Skeletal muscle satellite cell (primary cell): Measurements from ENCODE around the gene MGMT.

Experiments used
- H3K27me3 ChIP-seq: 2 replicates; pipeline ENCODE4 v1.7.0; 2013; ENCODE audit warnings: low read length; ENCODE audit not compliant: control insufficient read depth, insufficient read depth
- H3K36me3 ChIP-seq: 2 replicates; pipeline ENCODE4 v1.7.0; 2013; ENCODE audit warnings: mild to moderate bottlenecking, control low read depth, low read length; ENCODE audit not compliant: insufficient read depth
- H3K4me1 ChIP-seq: 2 replicates; pipeline ENCODE4 v1.7.0; 2013; ENCODE audit warnings: low read length; ENCODE audit not compliant: control insufficient read depth, insufficient read depth
- H3K4me2 ChIP-seq: 2 replicates; pipeline ENCODE4 v1.7.0; 2013; ENCODE audit warnings: mild to moderate bottlenecking, low read length
- H3K4me3 ChIP-seq: 2 replicates; pipeline ENCODE4 v1.7.0; 2013; ENCODE audit warnings: low read length
- H3K9ac ChIP-seq: 2 replicates; pipeline ENCODE4 v1.7.0; 2013; ENCODE audit warnings: mild to moderate bottlenecking, low read depth, low read length, moderate library complexity
- H3K9me3 ChIP-seq: replicated peaks from 2 replicates; pipeline ENCODE4 v1.7.0; 2013; ENCODE audit warnings: mild to moderate bottlenecking, control low read depth, low read length

The MGMT gene

DNA sequence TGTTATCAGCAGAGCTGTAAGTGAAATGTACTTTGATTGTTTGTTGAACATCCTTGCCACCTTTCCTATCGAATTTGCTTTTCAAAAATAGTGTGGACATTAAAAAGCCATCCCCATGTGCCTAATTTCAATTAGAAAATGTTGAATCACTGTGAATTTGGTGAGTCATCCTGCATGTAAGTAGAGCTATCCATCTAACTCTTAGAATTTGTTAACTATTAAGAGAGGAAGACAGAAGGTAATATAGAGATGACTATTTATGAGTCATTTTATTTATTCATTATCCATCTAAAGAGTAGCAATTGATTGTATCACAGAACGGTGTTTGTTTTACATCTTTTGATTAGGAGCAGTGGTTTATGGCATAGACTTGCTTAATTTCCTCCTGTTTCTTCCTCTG is 154.7 kb downstream of the MGMT start:
- Histone ChIP-seq H3K9me3 (no peaks in the 10 kb centered on the region), H3K36me3 (no peaks in the 10 kb centered on the region), H3K4me2 (no peak overlapping the region)

DNA sequence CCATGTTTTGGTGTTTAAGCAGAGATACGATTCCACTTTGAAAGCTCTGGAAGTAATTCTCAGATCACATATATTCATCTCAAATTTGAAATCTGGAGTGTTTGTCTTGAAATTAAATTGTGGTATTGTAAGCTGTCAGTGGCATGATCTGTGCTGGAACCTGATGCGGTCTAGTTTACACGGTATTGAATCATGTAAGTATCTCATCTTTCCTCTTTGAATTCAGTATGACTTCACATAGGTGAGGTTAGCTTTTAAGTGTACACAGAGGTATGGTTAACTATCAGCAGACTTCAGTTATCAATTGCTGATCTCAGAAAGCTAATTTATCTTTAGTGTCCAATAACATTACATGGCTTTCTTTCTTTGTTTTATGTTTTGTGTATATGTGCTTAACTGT is 155.2 kb downstream of the MGMT start:
- Histone ChIP-seq H3K9me3 (no peaks in the 10 kb centered on the region), H3K36me3 (no peaks in the 10 kb centered on the region), H3K27me3 (no peaks in the 10 kb centered on the region), H3K9ac (no peak overlapping the region), H3K4me2 (no peak overlapping the region), H3K4me1 (peaks cover 4% of the 10 kb centered on the region), H3K4me3 (no peak overlapping the region)

More for the DNA sequence above, 154.7 kb downstream of the MGMT start:
- Histone ChIP-seq H3K4me3 (no peak overlapping the region), H3K27me3 (no peaks in the 10 kb centered on the region), H3K4me1 (no peaks in the 10 kb centered on the region), H3K9ac (no peak overlapping the region)

DNA sequence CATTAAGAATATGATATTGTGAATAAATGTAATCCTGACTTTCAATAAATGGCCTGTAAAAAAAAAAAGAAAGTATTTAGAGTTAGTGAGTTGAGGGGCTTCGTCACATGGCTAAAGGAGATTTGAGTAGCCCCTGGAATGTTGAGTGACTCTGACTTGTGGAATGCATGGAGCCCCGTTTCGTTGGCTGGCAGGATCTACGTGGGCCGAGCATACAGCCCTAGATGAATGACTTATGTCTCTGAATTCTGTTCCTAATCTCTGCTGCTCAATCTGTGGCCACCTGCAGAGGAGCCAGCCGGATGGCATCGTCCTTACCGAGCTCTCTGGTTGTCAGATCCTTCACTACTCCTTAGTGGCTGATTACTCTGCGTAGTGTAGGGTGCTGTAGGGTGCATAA is 155.7 kb downstream of the MGMT start:
- H3K27me3 ChIP-seq: no peaks in the 10 kb centered on the region
- no peak overlapping the region for H3K4me2 ChIP-seq
- no peak overlapping the region for H3K4me3 ChIP-seq
- peaks cover 4% of the 10 kb centered on the region for H3K4me1 ChIP-seq
- H3K9ac ChIP-seq: no peak overlapping the region
- no peaks in the 10 kb centered on the region for H3K9me3 ChIP-seq
- no peaks in the 10 kb centered on the region for H3K36me3 ChIP-seq

DNA sequence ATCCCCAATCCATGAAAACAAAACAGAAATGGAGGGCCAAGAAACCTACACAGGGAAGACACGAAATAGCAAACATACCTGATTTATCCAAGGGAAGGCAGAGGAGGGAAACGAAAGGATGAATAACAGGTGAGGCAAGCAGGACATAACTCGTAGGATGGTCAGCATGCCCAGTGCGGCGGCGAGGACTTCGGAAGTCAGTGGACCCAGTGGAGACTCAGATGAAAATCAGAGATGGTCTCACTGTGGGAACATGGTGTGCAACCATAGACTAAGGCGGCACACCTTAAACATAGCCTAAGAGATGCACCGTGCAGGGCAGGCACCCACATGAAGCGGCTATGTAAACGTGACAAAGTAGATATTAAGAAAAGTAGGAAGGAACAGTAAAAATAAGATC is 157.5 kb downstream of the MGMT start:
- H3K4me2 ChIP-seq: no peak overlapping the region

DNA sequence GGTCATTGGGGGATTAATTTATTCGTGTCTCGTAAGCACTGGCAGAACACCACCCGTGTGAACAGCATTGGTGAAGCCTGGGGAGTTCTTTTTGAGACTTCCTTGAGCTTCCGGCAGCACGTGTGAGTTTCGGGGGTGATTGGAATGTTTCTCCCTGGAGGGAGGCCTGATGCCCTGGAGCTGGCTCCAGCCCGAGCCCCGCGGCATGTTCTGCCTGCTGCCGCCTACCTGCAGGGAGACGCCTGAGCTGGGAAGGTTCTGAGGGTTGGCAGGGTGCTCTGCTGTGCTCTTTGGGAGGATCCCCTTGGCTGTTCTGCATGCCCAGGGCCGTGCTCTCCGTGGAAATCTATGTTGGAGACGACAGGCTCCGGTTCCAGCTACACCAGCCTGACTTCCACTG is 159.3 kb downstream of the MGMT start:
- H3K4me3 ChIP-seq: no peak overlapping the region
- no peak overlapping the region for H3K4me2 ChIP-seq
- H3K36me3 ChIP-seq: no peaks in the 10 kb centered on the region
- H3K27me3 ChIP-seq: no peaks in the 10 kb centered on the region
- H3K9ac ChIP-seq: no peak overlapping the region
- peaks cover 13% of the 10 kb centered on the region for H3K4me1 ChIP-seq
- H3K9me3 ChIP-seq: no peaks in the 10 kb centered on the region

More for the DNA sequence above, 157.5 kb downstream of the MGMT start:
- Histone ChIP-seq H3K4me3 (no peak overlapping the region), H3K36me3 (no peaks in the 10 kb centered on the region), H3K9me3 (no peaks in the 10 kb centered on the region), H3K4me1 (peaks cover 4% of the 10 kb centered on the region), H3K27me3 (no peaks in the 10 kb centered on the region), H3K9ac (no peak overlapping the region)

DNA sequence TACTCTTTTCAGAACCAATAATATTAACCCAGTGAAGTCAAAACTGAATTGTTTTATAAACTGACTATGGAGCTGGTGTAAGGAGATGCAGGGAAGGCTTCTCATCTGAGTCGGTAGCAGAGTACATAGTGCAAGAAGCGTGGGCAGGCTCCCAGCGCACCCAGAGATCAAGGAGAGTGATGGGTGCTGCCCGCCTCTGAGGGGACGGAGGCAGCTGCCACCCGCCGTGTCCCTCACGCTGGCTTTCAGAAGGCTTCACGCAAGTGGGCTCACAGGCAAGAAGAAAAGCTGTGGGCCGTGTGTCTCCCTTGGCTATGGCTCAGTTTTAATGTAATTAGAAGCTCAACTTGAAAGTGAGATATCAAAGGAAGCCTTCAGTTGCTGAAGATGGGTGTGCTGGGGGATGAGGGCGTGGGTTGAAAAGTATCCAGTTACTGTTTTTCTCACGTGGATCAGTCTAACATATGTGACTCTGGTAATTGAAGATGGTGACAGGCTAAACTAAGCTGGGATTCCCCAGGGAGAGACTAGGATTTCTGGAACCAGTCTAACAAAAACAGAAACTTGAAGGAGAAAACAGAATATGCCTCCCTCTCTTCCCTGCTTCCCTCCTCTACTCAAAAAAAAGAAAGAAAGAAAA is 159.9 kb downstream of the MGMT start:
- Histone ChIP-seq H3K4me1 (peaks cover 14% of the 10 kb centered on the region), H3K4me3 (no peak overlapping the region), H3K36me3 (no peaks in the 10 kb centered on the region), H3K4me2 (no peak overlapping the region), H3K27me3 (no peaks in the 10 kb centered on the region), H3K9ac (no peak overlapping the region), H3K9me3 (no peaks in the 10 kb centered on the region)

DNA sequence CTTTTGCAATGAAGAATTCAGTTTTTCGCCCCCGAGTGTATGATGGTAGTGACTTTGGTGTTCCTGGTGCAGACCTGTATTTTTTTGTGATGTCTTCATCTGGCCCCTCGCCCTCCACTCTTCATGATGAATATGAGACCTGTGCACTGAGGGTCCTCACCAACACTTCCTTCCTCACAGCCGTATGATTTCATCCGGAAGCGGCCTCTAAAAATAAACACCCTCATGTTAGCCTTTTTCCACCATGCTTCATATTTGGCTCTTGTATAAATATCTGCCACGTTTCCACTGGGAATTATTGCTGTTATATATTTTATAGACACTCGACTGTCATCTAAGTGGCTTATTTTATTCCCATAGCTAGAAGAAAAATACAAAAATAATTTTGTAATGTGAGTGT is 160.4 kb downstream of the MGMT start:
- Histone ChIP-seq H3K4me2 (no peak overlapping the region), H3K9ac (no peak overlapping the region), H3K36me3 (no peaks in the 10 kb centered on the region), H3K4me3 (no peak overlapping the region), H3K9me3 (no peaks in the 10 kb centered on the region), H3K27me3 (no peaks in the 10 kb centered on the region), H3K4me1 (peaks cover 14% of the 10 kb centered on the region)

DNA sequence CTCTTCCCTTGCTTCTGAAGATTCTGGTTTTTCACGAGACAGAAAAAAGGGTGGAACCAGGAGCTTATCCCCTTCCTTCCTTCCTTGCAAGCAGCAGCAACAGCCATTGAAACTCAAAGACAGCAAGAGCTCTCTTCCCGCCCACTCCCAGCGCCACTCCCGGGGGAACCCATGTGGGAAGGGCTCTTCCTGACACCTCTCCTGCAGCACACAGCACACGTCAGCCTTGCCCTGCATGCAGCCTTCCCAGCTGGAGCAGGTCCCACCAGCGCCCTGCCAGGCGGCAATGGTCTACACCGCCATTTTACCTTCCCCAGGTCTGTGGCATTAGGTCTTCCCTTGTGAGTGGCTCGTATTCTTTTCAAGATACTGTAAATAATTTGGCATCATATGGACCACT is 161.8 kb downstream of the MGMT start:
- no peak overlapping the region for H3K4me2 ChIP-seq
- no peaks in the 10 kb centered on the region for H3K27me3 ChIP-seq
- H3K4me1 ChIP-seq: peaks cover 14% of the 10 kb centered on the region
- H3K4me3 ChIP-seq: no peak overlapping the region
- H3K9ac ChIP-seq: no peak overlapping the region
- H3K9me3 ChIP-seq: no peaks in the 10 kb centered on the region
- H3K36me3 ChIP-seq: no peaks in the 10 kb centered on the region

DNA sequence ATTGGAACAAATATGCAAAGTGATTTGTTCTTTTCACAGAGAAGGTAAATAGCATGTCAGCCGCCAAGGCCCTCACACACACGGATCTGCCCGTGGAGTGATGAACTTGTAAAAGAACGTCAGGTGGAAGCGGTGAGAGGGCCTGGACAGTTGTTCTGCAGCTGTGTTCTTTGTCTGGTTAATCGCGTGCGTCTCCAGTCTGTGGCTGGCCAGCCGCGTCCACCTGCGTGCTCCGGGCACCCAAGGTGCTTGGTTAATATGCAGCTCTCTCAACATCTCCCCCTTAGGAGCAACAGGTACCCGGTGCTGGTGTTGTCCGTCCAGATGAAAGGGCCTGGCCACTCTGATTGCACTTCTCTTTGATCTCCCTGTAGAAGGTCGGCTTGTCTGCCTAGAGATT is 162.9 kb downstream of the MGMT start:
- H3K4me3 ChIP-seq: no peak overlapping the region
- H3K4me1 ChIP-seq: peaks cover 14% of the 10 kb centered on the region
- no peak overlapping the region for H3K4me2 ChIP-seq
- no peaks in the 10 kb centered on the region for H3K36me3 ChIP-seq
- peaks cover 4% of the 10 kb centered on the region for H3K9me3 ChIP-seq
- H3K27me3 ChIP-seq: no peaks in the 10 kb centered on the region
- H3K9ac ChIP-seq: no peak overlapping the region

DNA sequence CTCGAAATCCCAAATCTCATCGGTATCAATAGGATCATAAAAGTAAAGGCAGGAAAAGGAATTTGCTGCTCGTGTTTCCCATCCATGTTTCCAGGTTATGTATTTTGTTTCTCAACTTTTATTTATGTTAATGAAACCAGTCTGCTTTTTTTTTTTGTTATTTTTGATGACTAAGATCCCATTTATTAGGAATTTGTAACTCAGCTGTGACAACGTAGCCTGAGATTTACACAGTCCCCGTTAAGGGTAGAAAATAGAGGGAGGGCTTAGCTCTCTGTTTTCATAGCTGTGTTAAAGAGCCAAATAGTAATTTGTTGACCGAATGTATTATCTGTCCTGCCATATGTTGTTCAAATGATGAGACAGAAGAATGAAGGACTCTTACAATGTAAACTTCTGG is 164.0 kb downstream of the MGMT start:
- H3K9ac ChIP-seq: no peak overlapping the region
- H3K4me3 ChIP-seq: no peak overlapping the region
- H3K4me2 ChIP-seq: peak overlapping the region; percentile 31
- H3K36me3 ChIP-seq: no peaks in the 10 kb centered on the region
- H3K4me1 ChIP-seq: peaks cover 14% of the 10 kb centered on the region
- no peaks in the 10 kb centered on the region for H3K27me3 ChIP-seq
- peaks cover 4% of the 10 kb centered on the region for H3K9me3 ChIP-seq

DNA sequence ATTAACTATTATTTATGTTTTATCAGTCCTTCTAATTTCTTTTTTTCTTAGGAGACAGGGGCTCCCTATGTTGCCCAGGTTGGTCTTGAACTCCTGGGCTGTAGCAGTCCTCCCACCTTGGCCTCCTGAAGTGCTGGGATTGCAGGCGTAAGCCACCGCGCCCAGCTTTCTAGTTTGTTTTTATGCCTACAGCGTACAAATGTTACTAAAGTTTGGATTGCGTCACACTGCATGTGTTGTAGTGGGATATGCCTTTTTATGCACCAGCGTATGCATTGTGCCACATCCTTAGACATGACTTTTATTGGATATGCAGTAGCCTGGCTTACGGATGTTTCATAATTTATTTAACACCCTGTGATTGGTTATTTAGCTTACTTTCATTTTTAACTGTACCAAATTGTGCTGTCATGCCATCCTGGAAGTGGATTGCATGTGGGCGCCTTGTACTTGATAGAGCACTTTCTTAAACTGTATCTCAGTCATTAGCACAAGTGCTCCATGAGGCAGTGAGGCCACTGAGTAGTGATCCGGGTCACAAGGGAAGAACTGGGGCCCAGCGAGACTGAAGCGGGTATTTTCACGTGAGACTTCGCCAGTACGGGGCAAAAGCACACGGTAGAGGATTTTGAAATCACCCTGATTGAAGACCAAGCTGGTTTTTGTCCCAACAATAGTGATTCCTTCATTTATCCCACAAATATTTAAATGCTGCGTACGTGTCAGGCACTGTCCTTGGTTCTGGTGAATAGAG is 165.0 kb downstream of the MGMT start:
- no peak overlapping the region for H3K4me3 ChIP-seq
- H3K4me2 ChIP-seq: no peak overlapping the region
- H3K27me3 ChIP-seq: no peaks in the 10 kb centered on the region
- H3K4me1 ChIP-seq: peaks cover 12% of the 10 kb centered on the region
- peaks cover 4% of the 10 kb centered on the region for H3K9me3 ChIP-seq
- H3K36me3 ChIP-seq: no peaks in the 10 kb centered on the region
- no peak overlapping the region for H3K9ac ChIP-seq

DNA sequence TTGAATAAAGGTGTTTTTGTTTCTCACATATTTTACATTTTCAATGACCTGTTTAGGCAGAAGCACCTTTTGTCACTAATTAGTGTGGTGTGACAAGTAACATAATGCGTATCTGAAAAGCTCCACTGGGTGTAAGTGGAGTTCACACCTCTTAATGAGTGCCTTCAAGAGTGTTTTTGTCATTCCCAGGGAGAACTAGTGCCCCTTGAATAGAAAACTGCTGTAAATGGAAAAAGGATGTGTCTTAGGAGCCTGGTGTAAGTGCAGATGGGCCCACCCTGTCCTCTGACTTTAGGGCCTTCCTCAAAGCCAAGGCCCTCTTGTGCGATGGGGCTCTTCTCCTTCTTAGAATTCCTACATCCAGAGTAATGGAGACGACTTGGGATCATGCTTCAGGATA is 170.0 kb downstream of the MGMT start:
- Histone ChIP-seq H3K36me3 (no peaks in the 10 kb centered on the region), H3K9ac (no peak overlapping the region), H3K4me1 (no peaks in the 10 kb centered on the region), H3K4me3 (no peak overlapping the region), H3K9me3 (peaks cover 4% of the 10 kb centered on the region), H3K4me2 (no peak overlapping the region), H3K27me3 (no peaks in the 10 kb centered on the region)
